H1 (cell line): ENCODE data around the gene LCP1. TPM values are rescaled to one million over a fixed set of nuclear protein-coding genes. Genes with fewer than 3 reads are reported as not detected.

Experiments used
- CBX5 ChIP-seq: fragments of 300-800, 300-1000 bp; sonication (generic); IDR thresholded peaks from 2 replicates; pipeline ENCODE4 v1.7.1; 2016; ENCODE audit warnings: antibody characterized with exemption, low read length, low read depth
- SP2 ChIP-seq: IDR thresholded peaks from 2 replicates; pipeline ENCODE4 v1.6.1; 2012; ENCODE audit warnings: mild to moderate bottlenecking, low read length, inconsistent platforms
- polyA plus RNA-seq, 7 experiments: library from polyadenylated mRNA; depleted of rRNA in 3 of 7; stranded (reverse) in 5 of 7; unstranded in 2 of 7; fragments of >200 nt in 5 of 7; fragments of 200-250 nt in 2 of 7; gene quantifications; 1 replicate in 5 of 7; 2 replicates in 1 of 7; 4 replicates in 1 of 7; pipeline versions ENCODE4 v1.2.1 to v1.2.3, GENCODE V29; 2011 to 2013; ENCODE audit warnings: missing spikeins in 2 of 7, mixed read lengths in 2 of 7
- total RNA-seq: library from RNA; stranded (reverse); fragmentation: NEBNext Ultra II Directional; extraction: Animal tissue kit (Norgen Biotek cat#: 25700); gene quantifications from 2 replicates; pipeline ENCODE4 v1.2.1, GENCODE V29; 2021
- TF ChIP-seq, protein P1 (sequence below): fragments of 300-600 bp; sonication (generic); IDR thresholded peaks from 2 replicates; pipeline ENCODE4 v1.7.1; 2012; ENCODE audit warnings: low read length, moderate library complexity, mild to moderate bottlenecking, inconsistent platforms; ENCODE audit not compliant: insufficient replicate concordance
- TF ChIP-seq, protein P2 (sequence below), 3 experiments: IDR thresholded peaks; 1 replicate in 2 of 3; 2 replicates in 1 of 3; pipeline versions ENCODE4 v1.5.1 to v1.6.1; 2011; ENCODE audit warnings: low read length in 3 of 3, mild to moderate bottlenecking in 3 of 3, inconsistent platforms in 2 of 3, low read depth in 1 of 3, moderate library complexity in 1 of 3; ENCODE audit not compliant: insufficient read depth in 1 of 3; ENCODE audit errors: control extremely low read depth in 1 of 3

LCP1 gene
- total and polyA plus RNA-seq, 2 of the 8 experiments (the other 6 are each of a cell fraction or from before 2014, with no cell fraction given) = 0.65 to 4.3 TPM

DNA sequence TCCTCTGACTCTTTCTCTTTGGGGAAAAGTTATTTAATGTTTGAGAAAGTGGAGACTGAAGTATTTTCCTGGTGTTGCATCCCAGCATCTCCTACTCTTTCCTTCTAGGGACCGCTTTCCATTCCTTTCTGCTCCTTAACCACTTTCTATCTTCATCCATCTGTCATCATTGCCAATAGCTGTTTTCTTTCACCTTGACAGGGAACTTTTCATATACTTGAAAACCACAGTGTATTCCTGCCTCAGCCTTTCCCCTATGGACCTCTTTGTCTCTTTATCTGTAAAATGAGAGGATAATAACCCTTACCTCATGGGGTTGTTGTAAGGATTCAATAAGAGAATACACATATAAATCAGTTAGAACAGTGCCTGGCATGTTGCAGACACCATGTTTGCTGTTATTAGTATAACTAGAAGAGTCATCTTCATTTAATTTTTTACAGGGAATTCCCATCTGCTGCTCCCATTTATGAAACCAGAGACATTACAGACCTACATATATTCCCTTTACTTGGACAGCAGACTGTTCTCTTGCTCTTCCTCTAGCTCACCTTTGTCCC, 31.8 kb downstream of the LCP1 start (continued):
- TF ChIP-seq, protein P1, sequence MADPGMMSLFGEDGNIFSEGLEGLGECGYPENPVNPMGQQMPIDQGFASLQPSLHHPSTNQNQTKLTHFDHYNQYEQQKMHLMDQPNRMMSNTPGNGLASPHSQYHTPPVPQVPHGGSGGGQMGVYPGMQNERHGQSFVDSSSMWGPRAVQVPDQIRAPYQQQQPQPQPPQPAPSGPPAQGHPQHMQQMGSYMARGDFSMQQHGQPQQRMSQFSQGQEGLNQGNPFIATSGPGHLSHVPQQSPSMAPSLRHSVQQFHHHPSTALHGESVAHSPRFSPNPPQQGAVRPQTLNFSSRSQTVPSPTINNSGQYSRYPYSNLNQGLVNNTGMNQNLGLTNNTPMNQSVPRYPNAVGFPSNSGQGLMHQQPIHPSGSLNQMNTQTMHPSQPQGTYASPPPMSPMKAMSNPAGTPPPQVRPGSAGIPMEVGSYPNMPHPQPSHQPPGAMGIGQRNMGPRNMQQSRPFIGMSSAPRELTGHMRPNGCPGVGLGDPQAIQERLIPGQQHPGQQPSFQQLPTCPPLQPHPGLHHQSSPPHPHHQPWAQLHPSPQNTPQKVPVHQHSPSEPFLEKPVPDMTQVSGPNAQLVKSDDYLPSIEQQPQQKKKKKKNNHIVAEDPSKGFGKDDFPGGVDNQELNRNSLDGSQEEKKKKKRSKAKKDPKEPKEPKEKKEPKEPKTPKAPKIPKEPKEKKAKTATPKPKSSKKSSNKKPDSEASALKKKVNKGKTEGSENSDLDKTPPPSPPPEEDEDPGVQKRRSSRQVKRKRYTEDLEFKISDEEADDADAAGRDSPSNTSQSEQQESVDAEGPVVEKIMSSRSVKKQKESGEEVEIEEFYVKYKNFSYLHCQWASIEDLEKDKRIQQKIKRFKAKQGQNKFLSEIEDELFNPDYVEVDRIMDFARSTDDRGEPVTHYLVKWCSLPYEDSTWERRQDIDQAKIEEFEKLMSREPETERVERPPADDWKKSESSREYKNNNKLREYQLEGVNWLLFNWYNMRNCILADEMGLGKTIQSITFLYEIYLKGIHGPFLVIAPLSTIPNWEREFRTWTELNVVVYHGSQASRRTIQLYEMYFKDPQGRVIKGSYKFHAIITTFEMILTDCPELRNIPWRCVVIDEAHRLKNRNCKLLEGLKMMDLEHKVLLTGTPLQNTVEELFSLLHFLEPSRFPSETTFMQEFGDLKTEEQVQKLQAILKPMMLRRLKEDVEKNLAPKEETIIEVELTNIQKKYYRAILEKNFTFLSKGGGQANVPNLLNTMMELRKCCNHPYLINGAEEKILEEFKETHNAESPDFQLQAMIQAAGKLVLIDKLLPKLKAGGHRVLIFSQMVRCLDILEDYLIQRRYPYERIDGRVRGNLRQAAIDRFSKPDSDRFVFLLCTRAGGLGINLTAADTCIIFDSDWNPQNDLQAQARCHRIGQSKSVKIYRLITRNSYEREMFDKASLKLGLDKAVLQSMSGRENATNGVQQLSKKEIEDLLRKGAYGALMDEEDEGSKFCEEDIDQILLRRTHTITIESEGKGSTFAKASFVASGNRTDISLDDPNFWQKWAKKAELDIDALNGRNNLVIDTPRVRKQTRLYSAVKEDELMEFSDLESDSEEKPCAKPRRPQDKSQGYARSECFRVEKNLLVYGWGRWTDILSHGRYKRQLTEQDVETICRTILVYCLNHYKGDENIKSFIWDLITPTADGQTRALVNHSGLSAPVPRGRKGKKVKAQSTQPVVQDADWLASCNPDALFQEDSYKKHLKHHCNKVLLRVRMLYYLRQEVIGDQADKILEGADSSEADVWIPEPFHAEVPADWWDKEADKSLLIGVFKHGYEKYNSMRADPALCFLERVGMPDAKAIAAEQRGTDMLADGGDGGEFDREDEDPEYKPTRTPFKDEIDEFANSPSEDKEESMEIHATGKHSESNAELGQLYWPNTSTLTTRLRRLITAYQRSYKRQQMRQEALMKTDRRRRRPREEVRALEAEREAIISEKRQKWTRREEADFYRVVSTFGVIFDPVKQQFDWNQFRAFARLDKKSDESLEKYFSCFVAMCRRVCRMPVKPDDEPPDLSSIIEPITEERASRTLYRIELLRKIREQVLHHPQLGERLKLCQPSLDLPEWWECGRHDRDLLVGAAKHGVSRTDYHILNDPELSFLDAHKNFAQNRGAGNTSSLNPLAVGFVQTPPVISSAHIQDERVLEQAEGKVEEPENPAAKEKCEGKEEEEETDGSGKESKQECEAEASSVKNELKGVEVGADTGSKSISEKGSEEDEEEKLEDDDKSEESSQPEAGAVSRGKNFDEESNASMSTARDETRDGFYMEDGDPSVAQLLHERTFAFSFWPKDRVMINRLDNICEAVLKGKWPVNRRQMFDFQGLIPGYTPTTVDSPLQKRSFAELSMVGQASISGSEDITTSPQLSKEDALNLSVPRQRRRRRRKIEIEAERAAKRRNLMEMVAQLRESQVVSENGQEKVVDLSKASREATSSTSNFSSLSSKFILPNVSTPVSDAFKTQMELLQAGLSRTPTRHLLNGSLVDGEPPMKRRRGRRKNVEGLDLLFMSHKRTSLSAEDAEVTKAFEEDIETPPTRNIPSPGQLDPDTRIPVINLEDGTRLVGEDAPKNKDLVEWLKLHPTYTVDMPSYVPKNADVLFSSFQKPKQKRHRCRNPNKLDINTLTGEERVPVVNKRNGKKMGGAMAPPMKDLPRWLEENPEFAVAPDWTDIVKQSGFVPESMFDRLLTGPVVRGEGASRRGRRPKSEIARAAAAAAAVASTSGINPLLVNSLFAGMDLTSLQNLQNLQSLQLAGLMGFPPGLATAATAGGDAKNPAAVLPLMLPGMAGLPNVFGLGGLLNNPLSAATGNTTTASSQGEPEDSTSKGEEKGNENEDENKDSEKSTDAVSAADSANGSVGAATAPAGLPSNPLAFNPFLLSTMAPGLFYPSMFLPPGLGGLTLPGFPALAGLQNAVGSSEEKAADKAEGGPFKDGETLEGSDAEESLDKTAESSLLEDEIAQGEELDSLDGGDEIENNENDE = no peak
- TF ChIP-seq, protein P2, sequence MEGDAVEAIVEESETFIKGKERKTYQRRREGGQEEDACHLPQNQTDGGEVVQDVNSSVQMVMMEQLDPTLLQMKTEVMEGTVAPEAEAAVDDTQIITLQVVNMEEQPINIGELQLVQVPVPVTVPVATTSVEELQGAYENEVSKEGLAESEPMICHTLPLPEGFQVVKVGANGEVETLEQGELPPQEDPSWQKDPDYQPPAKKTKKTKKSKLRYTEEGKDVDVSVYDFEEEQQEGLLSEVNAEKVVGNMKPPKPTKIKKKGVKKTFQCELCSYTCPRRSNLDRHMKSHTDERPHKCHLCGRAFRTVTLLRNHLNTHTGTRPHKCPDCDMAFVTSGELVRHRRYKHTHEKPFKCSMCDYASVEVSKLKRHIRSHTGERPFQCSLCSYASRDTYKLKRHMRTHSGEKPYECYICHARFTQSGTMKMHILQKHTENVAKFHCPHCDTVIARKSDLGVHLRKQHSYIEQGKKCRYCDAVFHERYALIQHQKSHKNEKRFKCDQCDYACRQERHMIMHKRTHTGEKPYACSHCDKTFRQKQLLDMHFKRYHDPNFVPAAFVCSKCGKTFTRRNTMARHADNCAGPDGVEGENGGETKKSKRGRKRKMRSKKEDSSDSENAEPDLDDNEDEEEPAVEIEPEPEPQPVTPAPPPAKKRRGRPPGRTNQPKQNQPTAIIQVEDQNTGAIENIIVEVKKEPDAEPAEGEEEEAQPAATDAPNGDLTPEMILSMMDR (IDR thresholded peaks at IDR 0.05; ENCODE audit: control extremely low read depth in 1 of 3, insufficient read depth in 1 of 3, low read depth in 1 of 3, low read length in 3 of 3) = no peak
- no peak for TF ChIP-seq SP2
- no peak for TF ChIP-seq CBX5
